Activated CD8-positive, alpha-beta memory T cell treated with anti-CD3 and anti-CD28 coated beads for 4 hours (primary cell): Measurements from ENCODE around the gene RTL10.

Experiments
- DNase-seq, 2 donors: peaks; one replicate each; pipeline ENCODE4 v3.0.0-alpha.2; 2020; ENCODE audit warnings: low read depth in 2 of 2

The RTL10 gene, protein sequence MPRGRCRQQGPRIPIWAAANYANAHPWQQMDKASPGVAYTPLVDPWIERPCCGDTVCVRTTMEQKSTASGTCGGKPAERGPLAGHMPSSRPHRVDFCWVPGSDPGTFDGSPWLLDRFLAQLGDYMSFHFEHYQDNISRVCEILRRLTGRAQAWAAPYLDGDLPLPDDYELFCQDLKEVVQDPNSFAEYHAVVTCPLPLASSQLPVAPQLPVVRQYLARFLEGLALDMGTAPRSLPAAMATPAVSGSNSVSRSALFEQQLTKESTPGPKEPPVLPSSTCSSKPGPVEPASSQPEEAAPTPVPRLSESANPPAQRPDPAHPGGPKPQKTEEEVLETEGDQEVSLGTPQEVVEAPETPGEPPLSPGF

DNA sequence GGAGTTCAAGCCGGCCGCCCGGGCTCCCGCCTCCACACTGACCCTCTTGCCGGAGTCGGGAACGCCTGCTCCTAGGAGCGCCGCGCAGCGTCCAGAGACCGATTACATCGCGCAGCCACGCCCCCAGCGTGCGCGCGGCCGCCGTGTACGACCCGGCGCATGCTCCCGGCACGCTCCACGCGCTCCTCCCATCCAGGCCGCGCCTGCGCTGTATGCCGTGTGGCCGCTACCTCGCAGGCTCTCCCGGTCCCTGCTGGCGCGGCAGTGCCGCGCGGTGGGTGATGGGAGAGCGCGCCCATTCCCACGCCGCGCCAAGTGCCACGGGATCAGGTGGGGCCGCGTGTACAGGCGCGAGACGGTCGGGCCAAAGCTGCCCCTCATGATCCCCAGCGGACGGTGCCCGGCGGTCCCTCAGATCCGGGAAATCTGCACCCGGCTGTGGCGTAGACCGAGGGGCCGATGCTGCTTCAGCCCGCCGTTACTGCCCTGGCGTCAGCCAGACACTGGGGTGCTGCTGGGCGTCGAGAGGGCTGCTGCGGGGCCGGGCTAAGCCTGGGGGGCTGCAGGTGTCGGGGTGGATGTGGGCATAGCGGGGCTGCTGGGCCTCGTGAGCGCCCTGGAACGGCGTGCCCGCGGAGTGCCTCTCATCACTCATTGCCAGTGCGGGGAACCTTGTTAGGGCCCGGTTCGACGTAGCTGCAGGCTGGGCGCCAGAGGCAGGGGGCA, at the start of gene RTL10, which contains the start of gene GNB1L:
Gene RTL10, minus strand, starts transcription at position 97 of the 726 bp plus-strand sequence. CDS start 2,613 bp downstream, outside the sequence.
Gene GNB1L, minus strand, starts transcription at position 97 of the 726 bp plus-strand sequence. CDS start 33,519 bp downstream, outside the sequence.
- peak; percentile 91 to 92 for DNase-seq

DNA sequence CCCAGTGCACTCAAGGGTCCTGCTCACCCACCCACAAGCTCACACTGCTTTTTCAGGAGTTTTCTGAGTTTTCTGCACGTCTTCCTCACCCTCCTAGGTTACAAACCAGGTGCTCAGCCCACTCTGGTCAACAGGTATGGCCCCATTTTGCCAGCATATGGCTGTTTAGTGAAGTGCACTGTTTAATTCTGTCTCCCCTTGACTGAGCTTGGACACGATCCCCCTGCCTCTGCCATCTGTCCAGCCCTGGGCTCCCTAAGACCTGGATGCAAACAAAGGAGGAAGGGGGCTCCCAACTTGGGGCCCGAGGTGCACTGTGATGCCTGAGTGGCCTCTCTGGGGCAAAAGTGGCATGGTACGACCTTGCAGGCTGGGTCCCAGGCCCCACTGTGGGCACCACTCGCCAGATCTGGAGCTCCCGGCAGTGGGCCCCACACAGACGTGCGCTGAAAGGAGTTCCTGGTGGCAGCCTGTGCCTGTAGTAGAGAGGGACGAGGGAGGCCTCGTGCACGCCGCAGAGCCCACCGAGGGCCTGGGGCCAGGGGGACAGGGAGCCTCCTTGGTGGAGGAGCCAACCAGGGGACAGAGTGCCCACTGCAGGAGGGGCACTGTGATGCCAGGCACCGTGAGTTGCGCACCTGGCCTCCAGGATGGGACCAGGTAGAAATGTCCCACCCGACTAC, 49.6 kb upstream of the RTL10 start:
- no peak for DNase-seq

DNA sequence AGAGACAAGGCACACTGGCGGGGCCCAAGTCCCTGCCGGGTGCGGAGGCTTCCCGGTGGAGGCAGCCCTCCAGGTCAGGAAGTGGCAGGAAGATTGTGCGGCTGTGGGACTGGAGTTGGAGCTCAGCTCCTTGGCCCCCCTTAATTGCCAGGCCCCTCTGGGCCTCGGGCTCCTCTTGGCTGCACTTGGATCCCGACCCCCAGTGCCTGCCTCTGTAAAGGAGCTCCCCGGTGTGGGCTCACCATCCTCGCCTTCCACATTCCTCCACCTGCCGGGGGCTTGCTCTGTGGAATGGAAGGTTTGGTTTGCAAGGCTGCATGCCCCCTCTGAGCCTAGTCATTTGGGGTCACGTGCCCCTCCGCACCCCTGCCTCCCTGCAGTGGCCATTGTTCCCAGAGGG, 48.8 kb upstream of the RTL10 start:
- DNase-seq = no peak

DNA sequence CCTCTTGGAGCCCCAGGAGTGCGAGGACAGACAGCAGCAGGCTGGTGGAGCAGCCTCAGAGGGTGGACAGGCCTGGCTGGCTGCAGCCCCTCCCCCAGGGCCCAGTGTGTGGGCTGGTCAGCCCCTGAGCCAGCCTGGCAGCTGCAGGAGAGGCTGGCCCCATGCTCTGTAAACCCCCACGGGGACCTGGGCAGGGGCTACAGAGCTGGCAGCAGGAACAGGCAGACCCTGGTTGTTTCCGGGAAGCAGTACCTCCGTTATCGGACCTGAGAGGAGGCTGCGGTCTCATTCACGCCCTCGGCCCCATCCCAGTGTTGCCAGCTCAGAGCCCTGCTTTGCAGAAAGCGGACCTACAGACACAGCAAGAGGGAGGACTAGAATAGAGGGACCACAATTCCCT, 48.4 kb upstream of the RTL10 start:
- no peak for DNase-seq

DNA sequence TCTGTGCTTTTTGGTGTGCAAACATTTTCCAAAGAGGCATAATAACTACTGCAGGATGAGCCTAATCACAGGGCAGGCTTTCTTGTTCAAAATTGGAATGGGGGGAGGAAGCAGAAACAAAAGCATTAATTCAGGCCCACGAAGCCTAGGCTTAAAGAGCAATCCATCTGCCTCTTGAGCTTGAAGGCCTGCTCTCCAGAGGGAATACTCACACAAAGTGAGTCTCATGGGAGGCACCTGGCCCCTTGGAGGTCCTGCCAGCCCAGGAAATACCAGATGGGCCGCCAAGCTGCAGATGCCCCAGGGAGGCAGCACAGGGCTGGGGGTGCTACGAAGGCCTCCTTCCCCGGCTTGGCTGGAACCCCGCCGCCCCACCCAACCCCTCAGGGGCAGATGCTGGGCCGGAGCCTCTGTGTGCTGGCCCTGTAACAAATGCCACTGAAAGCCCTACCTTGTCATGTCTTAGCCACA, 47.6 kb upstream of the RTL10 start:
- DNase-seq = no peak

DNA sequence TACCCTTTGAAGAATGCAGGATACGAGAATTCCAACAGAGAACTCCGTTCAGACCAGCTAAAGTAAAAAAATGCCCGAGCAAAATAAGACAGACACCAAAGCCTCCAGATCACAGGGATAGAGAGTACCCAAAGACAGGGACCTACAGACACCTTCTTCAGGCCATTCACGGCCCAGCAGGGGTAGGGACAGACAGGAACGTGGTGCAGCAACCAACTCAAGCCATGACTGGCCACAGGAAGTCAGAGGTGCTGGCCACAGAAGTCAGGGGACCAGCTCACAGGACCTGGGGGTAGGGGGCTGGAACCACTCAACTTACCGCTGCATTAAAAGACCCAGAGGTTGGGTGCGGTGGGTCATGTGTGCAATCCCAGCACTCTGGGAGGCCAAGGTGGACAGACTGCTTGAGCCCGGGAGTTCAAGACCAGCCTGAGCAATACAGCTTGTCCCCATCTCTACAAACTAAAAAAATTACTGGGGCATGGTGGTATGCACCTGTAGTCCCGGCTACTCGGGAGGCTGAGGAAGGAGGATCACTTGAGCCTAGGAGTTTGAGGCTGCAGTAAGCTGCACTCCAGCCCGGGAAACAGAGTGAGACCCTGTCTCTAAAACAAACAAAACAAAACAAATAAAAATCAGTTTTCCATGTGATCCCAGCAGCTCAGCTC, 47.0 kb upstream of the RTL10 start:
- DNase-seq = no peak

DNA sequence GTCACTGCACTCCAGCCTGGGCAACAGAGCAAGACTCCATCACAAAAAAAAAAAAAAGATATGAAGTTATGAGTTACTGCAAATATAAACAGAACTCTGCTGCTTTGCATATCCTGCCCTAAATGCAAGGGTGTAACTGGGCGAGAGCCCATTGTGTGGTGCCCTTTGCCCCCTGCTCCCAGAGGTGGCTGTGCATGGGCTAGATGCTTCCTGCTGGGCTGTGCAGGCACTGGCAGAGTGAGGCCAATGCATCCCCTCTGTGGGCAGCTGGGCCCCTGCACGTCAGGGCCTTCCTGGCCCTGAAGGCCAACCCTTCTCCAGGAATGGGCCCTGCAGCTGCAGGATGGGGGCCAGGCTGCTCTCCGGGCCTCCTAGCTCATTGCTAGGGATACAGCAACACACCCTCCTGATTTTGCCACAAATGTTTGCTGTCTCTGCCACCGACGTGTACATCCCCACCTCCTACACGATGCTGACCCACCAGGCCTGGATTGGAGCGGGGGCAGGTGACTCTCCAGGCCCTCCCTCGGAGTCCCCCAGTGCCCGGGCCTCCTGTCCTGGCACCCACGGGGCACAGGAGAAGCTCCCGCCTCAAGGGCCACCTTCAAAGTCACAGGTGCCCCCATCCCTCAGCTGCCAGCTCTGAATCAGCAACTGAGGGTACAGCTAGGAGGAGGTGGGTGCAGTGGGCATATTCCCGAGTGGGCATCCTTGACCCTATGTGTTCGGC, 46.2 kb upstream of the RTL10 start:
- DNase-seq = no peak

DNA sequence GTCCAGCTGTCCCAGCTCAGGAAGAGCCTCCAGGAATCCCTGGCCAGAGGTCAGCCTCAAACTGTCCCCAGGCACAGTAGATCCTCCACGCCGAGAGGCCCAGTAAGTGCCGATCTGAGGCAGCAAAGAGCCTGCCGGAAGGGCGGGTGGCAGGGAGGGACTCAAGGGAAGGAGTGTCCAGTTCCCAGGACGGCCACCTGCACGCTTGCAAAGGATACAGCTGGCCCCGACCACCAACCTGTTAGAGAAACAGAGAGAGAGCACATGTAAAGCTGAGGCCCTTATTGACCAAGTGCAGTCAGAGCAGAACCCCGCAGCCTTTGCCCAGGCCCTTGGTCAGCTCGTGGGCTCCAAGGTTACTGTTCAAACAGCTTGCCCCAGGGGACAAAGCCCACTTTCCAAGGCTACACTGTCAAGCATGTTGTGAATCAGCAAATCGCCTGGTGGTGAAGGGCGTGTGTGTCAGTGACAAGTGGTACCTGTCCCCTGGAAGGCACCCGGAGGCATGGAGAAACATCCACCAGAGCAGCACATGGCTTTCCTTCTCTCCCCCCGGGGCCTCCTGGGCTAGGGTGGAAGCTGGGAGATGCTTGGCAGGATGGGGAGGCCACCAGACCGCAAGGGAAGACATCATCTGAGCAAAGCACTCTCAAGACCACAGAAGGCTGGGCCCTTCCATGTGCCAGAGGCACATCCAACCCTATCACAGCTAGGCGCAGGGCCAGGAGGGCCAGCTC, 44.3 kb upstream of the RTL10 start:
- DNase-seq = no peak

DNA sequence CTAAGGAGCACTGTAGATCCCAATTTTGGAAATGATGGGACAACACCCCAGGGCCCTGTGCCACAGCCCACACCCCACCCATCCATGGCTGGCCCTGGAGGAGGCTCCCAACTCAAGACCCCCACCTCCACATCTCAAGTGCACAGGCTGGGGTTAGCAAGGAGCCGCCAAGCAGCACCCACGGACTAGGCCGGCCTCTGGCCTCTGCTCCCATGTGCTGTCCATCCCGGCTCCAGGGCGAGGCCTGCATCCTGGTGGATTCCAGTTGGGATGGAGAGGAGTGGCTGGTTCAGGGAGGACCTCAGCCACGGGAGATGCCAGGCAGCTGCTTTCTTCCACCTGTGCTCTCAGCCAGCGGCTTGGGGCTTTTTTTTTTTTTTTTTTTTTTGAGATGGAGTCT, 43.5 kb upstream of the RTL10 start:
- no peak for DNase-seq

DNA sequence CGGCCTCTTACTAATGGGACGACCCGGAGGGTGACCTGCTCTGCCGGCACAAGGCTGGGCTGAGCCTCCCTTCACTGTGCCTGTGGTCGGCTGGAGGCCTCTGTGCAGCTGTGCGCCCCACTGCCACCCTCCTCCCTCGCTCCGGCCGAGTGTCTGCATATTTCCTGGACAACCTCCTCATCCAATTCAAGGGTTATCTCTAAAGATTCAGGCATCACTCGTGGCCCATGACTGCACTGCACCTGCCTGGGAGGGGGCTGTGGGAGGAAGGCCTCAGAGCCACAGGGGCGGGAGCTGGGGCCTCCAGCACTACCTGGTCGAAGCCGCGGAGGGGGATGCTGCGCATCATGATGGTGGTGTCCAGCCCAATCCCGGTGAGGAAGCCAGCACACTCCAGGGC, 43.1 kb upstream of the RTL10 start:
- no peak for DNase-seq

DNA sequence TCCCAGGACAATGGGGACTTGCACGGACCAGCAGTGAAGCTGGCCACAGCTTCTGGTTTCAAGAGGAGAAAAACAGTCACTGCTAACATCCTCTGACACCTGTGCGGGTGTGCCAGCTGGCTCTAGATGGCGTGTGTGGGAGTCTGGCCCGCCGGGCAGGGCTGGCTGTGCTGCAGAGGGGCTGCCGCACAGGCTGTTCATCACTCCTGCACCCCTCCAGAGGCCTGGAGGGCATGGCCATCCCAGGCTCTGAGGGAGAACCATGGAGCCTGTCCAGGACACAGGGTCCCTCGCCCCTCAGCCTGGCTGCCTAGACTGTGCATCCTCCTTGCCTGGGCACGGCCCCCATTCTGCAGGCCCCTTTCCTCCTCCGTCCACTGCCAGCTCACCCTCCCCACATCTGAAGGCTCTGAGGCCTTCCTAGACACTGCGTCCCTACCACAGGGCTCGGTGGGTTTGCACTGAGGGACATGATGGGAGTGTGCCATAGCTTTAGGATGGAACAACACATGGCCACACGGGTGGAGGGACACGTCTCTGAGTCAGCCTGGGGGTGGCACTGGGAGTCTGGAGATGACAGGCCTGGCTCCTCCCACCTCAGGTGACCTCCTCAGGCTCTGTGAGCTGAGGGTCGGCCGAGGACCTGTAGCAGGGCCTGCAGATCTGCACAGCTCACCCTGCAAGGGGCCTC, 42.1 kb upstream of the RTL10 start:
- DNase-seq = no peak

DNA sequence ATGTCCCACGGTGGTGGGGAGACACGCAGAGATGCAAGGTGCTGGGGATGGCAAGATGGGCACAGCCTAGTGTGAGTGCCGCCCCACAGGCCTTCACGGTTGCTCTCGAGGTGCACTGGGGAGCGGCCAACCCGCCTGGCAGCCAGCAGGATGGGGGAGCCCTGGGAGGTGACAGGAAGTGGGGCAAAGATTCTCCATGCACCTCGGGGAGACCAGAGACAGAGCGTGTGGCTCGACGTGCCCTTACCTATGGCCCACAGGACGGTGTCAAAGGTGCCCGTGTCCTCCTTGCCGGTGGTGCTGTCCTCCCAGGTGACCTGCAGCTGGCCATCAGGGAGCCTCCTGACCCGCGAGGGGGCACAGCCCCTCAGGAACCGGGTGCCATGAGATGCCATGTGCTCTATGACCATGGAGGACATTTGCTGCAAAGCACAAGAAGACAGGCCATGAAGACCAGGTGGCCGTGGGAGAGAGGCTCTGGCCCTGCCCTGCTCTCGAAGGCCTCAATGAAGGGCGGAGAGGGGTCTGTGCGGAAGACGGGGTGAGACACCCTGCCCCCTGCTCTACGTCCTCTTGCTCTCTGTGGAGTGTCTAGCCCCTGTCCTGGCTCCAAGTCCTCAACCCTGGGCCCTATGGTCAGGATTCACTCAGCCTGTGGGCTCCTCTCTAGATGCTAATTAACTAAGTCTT, 40.6 kb upstream of the RTL10 start:
- DNase-seq = no peak

DNA sequence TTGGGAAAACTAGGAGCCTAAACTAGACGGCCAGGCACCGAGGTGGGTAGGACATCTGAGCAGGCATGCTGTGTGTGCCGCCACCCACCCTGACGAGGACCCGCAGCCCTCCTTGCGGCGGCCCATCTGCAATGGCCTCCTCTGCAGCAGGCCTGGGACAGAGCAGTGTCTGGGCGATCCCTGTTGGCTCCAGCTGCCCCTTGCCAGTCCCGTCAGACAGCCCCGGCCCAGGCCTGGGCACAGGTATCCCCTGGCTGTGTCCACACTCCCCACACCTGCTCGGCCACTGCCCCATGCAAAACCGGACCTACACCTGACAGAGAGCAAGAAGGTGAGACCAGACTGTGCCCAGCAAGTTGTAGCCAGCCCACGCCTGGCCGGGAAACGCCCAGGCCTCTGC, 38.7 kb upstream of the RTL10 start:
- no peak for DNase-seq

DNA sequence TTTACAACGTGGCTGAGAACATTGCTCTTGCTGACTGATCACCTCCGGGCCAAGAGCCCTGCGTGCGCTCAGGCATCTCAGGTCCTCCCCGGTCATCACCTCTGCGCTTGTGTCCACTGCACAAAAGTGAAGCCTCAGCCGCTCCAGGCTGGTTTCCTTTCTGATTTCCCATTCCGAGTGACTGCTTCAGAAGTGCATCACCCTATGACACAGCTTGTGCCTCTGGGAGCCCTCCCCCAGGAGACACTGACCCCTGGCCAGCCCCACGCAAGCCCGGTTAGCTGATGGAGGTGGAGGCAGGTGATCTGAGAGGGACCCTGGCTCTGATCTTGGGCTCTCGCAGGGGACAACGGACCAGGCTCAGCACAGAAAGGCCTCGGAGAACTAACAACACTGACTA, 38.3 kb upstream of the RTL10 start:
- no peak for DNase-seq

DNA sequence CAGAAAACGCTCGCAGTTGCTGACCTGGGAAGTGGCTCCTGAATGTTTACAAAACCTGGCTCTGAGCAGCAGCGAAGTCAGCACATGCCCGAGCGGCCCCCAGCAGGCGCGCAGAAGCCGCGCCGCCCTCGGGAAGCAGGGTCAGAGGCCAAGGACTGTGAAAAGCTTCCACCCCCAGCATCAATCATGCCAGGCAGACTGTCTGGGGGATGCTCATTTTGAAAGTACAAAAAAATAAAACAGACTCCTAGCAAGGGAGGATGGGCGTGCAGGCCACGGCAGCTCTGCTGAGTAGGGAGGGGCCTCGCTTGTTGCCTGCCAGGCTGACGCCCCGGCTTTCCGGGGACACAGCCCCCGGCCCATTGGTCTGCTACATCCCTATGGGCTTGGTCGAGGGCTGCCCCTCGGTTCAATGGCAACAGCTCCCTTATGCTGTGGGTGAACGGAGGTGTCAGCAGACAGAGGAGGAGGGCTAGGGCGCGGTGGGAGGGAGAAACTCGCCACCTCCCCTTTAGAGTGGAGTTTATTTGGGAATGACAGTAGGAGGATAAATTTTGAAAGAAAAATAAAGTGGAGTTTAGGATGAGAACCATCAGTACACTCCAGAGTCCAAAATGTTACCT, 37.7 kb upstream of the RTL10 start:
- no peak for DNase-seq

DNA sequence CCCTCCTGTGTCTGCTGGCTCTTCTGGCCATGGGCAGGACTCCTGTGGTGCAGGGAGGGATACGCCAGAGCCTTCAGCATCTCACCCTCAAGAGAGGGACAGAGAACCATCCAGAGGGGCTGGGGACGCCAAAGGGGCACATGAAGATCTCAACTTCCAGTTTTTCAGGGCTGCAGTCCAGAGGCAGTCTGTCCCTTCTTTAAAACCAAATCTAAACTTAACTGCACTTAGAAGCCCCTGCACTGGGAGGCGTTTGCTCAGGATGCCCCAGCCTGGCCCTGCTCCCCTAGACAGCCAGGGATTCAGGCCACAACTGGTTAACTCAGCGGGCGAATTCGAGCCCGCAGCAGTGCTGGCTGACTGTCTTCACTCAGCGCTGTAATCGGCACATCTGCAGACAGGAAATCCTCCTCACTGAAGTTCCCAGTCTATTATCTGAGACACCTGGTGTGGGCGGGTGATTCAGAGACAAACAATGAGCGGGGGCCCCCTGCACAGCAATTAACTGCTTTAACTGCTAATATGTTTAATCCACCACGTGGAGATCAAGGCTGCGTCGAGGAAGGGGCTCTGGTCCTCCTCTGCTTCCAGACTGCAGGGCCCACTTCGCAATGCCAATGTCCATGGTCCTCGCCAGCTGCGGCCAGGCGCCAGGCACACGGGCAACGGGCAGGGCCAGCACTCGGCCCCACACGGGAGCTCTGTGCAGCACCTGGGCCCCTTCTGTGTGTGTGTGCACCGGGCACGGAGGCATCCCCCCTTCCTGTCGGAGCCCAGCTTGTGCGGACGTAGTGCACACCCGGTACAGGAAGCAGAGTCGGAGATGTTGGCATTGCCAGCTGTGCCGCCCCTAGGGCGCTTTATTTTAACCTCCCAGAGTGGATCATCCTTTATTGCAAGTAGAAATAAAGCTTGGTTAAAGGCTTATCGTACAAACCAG, 36.9 kb upstream of the RTL10 start:
- DNase-seq = peak; percentile 67 to 84

DNA sequence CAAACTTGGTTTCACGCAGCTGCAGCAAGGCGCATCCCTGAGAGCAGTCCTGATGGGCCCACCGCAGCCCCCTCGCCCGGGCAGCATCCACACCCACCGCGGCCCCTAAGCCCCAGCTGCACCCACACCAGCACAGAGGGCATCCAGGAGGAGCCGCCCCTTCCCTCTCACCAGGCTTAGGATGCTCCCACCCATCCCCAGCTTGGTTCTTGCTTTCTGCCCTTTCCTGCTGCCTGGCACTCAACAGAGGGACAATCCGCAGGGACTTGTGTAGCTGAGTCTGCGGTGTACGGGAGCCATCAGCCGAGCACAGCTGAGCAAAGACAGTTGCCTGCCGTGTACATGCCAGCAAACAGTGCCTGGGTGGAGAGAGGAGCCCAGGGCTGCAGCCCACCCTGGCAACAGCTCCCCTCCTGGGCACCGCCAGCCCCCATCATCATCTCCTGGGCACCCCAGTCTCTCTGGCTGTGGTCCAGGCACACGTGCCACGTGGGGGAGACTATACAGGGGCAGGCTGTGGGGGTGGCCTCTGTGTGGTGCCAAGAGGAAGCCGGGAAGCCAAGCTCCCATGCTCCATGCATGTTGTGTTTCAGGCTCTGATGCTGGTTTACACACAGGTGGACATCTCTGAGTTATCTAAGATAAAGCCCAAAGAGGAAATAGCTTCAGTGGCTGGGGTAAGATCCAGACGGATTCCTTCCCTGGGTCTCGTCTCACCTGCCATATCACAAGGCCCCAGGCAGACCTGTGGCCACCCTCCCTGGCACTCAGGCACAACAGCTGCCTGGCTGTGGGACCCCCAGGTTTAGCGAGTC, 36.0 kb upstream of the RTL10 start:
- DNase-seq = no peak
